GM19467 (cell line): Measurements from ENCODE around the gene RIC3.

Experiments used
- ATAC-seq: cut with Tn5 transposase; IDR thresholded peaks from one replicate; pipeline ENCODE4 v1.9.1; 2021; ENCODE audit warnings: mild to moderate bottlenecking, moderate library complexity; ENCODE audit not compliant: unreplicated experiment

Gene RIC3, protein sequence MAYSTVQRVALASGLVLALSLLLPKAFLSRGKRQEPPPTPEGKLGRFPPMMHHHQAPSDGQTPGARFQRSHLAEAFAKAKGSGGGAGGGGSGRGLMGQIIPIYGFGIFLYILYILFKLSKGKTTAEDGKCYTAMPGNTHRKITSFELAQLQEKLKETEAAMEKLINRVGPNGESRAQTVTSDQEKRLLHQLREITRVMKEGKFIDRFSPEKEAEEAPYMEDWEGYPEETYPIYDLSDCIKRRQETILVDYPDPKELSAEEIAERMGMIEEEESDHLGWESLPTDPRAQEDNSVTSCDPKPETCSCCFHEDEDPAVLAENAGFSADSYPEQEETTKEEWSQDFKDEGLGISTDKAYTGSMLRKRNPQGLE

DNA sequence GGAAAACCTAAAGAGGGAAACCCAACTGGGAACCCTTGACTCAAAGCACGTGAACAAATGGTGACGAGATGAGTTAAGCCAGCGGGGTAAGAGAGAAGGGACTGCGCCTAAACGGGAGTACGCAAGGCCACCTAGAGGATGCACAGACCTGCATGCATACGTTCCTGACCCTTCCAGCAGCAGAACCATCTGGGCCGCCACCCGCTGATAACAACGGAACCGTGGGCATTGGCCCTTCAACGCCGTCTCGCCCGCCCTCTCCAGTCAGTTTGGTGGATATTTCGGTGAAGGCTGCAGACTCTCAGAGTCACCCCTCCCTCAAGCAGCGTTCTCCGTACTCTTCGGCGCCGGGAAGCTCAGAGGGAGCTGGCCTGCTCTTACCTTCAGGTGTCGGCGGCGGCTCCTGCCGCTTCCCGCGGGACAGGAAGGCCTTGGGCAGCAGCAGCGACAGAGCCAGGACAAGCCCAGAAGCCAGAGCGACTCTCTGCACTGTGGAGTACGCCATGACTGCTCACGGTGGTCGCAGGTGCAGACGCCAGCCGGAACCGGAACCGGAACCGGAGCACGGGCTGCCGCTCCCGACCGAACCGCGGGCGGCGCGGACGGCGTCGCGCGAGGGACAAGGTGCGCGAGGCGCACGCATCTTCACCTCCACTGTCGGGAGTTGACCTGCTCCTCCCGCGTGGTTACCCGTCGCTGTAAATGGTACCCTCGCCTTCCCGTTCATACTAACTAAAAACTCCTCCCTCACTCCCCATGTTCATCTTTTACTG lies at the start of gene RIC3:
TSS of gene RIC3 (minus strand) at position 541 of the 773 bp plus-strand sequence. CDS start at position 505, 36 bp downstream.
- no peak for ATAC-seq

DNA sequence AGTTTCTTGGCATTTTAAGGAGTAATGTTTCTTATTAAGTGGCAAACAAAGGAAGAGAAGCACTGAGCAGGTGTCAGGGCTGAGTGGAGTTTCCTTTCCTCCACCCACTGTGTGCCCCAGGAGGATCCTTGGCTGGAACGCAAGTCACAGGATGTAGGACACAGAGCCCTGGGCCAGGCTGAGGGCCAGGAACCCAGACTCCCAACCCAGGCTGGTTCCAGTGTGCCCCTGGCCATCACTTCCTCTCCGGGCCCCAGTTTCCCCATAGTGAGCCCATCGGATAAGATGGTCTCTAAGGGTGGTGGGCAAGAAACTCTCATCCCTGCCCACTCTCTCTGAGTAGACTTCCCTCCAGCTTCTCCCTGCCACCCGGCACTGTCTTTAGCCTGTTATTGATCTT lies 49.6 kb upstream of the RIC3 start:
- no peak for ATAC-seq

DNA sequence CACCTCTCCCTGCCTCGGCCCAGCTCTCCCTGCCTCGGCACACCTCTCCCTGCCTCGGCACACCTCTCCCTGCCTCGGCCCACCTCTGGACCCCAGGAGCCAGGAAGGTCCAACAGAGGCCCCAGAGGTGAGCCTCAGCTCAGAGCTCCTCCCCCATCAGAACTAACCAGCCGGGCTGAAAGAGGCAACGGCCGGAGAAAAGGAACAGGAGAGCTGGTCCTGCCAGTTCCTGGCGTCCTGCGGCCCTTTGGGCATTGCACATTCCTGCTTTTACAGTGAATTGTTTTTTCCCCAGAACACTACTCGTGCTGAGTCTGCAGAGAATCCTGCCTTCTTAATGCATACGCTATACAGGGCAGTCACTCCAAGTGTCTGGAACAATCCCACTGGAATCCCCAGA lies 49.1 kb upstream of the RIC3 start:
- ATAC-seq: no peak

DNA sequence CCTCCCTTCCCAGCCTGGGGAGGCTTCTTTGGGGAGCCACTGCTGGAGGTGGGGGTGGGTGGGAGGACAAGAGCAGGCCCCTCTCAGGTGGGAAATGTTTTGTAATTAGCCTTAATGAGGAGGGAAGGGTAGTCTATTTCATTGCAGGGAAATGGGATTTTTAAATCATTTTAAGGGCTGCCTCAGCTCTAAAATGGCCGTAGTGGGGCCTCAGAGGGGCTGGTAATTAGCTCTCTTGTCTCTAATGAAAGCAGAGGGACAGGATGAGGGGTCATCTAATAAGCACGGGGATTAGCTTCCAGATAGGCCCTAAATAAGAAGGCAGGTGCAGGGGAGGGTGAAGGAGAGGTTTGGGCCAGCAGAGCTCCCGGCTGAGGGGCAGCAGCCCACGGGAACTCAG lies 48.3 kb upstream of the RIC3 start:
- no peak for ATAC-seq

DNA sequence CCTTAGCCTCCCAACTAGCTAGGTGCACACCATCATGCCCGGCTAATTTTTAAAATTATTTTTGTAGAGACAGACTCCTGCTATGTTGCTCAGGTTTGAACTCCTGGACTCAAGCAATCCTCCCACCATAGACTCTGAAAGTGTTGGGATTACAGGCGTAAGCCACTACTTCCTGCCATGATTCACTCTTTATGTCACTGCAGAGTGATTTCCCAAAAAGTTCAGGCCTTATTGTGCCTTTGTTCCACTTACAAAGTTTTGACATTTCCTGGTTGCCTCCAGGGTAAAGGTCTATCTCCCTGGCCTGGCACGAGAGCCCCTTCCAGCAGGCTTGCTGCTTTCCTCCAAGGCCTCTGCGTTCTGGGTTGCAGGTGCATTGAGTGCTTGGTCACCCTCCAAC lies 44.6 kb upstream of the RIC3 start:
- ATAC-seq: no peak

DNA sequence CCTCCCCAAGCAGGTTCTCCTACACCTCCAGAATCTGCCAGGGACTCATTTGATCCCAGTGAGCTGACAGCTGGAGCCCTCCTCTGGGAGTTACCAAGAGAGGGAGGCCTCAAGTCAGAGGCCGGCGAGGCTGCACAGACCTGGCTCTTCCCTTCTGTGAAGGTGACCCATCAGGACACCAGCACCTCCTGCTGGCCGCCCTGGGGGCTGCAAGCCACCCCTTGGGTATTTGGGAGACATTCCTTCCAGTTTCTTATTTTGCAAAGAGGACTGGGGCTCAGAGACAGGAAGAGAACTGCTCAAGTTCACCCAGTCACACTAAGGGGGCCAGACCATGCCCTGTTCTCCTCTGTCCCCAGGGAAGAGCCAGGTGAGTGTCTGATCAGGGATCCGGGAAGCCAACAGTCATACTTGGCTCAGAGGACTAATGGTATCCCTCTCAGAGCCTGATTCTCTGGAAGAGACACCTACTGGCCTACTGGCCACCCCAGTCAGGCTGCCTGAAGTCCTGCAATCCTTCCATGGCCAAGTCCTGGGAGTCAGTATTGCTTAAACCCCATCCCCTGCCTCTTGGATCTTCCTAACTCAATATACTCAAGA lies 40.5 kb upstream of the RIC3 start:
- ATAC-seq: no peak

DNA sequence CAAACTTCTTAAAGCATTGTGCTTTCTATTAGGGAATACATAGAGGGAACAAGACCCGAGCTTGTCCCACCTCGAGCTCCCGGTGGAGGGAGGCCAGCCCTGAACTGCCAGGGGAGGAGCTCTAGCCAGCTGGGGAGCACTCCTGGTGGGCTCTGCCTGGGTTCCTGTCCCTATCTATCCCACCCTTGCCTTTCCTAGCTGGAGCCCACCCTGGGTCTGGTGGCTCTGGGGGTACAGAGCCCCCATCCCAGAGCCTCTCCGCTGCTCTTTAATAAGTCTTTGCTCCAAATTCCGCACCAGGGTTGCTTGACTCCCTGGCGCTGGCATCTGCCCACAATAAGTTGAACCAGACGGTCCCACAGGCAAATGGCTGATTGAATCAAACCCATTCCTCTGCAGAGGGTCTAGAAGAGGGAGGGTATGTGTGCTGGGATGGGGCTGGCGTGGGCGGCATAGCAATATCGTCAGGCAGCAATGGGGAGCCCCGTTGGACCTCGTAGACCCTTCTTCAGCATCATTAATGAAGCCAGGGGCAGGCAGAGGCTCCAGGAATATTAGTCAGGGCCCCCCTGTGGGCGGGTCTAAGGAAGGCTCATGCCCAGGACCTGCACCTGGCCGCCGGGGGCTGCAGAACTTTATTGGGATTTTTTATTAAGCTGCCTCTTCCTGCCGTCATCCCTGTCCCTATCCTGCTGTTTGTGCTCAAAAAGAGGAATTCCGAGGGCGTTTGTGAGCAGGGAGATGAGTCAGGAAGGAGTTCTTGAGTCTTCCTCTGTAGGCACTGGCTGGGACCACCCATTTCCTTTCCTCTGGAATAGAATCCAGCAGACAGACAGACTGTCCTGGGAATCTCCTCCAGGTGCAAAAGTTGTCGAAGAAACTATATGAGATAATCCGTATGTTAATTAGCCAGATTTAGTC lies 38.5 kb upstream of the RIC3 start:
- ATAC-seq: no peak

DNA sequence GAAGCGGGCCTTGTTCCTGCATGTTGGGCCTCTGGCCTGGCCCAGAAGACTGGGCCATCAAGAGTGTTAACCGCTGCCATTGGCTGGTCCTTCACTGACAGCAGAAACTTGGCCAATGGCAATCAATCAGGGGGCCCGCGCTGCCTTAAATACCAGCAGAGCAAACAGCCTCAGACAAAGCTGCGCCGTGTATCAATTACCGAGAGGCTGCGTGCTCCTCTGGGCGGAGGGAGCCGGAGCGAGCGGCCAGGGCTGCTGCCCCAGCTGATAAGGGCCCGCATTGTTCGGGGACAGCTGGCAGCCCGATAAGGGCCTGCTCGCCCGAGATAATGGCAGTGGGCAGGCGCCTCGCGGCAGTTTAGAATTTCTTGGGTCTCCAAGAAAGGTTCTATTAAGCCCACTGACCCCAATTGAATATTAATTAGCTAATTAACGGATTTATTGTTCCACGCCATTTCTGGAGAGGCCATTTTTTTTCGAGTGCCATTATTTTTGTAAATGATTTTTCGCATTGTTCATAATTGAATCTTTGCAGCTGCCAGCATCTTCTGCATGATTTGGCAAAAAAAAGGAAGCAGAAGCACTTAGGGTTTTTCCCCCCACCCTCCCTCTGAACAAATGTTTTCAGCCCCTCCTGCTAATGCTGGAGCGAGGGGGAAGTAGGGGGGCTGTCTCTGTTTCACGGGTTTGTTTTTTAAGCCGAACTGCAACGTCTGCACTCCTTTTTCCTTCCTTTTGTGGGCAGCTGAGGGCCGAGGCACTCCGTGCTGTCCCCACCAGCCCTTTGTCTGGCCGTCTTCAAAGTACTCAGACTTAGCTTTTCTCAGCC lies 37.6 kb upstream of the RIC3 start:
- ATAC-seq: no peak

DNA sequence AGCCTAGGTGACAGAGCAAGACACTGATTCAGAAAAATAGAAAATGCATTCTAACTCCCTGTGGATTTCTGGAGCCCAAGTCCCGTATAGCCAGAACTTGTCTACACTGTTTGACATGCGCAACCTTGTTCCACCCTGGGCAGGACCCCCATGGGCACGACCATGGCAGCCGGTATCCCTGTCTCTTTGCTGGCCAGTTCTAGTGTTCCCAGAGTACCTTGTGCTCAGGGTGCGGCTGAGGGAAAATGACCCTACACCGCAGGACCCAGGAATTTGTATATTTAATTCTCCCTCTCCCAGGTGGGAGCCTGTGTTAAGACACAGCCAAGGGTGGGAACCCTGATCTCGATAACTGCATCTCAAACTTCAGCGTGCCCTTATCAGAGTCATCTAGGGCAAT lies 36.7 kb upstream of the RIC3 start:
- no peak for ATAC-seq

DNA sequence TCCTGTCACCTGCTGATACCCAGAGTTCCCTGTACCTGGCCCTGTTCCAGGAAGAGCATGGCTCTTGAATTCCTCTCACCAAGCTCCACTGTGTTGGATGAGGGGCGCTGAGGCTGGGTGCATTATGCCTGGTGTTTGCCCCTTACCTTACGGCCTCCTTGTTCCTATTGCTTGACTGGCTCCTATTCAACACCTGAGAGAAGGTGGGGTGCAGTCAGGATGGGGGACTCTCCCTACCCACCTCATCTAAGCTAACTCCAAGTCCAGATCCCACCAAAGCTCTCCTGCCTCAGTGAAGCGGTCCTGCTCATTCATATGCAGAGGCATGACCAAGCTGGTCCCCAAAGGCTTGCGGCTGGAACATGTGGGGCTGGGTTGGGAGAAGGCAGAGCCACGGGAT lies 35.8 kb upstream of the RIC3 start:
- no peak for ATAC-seq

DNA sequence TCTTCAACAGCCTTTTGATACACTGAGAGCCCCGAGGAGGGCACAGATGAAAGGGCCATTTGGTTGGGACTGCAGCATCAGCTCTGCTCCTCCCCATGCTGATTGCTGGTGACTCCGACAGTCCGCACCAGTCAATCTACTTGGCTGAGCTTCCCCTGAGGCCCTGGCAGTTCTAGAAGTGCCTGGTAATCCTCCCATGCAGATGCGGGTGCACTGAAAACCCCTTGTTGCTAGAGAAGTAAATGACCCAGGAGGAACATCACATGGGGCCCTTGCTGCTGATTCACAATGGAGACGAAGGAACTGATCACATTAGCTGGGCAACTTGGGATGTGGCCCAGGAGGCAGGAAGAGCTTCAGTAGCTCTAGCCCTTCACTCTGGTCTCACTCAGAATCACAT lies 35.2 kb upstream of the RIC3 start:
- ATAC-seq: no peak

DNA sequence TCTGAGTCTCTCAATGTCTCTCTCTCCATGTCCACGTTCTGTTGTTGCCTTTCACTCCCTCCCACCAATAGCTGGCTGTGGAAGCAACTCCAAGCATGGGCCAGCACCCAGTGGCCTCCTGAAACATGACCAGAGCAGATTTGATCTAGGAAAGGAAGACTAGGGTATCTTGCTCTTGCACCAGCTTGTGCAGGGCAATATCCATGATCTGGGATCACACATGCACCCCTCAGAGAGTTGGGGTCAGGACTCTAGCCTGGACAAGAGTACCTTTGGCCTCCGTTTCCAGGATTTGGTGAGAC lies 34.5 kb upstream of the RIC3 start:
- ATAC-seq: no peak

DNA sequence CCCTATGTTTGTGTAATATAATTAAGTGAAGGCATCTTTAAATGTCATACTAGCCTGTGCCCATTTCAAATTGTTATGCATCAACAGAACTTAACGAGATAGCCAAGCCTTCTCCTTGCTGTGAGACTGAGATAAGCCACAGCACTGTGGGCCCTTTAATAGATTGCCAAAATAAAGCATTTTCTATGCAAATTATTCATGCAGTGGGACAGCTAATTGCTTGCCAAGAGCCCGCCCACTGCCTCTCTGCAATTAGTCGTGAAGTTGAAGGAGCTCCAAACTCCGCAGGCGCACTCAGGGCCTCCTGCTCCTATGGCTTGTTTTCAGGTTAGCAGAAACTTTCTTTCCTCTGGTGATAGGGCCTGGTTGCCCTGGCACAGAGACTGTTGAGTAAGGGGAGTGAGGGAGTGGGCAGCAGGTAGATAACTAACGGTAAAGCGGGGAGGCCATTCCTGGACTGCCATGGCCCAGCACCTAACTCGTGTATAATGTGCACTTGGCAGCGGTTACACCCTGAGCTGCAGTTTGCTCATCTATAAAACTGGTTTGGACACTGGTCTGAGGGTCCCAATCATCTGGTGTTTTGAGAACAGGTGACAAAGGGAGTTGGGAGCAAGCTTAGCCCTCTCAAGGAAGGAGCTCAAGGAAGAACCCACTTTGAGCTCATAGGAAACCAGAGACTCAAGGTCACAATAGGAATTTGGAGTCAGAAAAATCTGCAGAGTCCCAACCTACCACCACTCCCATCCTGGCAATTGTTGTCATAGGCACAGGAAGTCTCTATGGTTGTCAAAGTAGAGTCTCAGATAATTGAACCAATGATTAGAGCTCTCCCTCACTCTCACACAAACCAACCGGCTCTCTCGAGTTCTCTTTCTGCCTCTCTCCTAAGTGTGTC lies 33.9 kb upstream of the RIC3 start:
- no peak for ATAC-seq

DNA sequence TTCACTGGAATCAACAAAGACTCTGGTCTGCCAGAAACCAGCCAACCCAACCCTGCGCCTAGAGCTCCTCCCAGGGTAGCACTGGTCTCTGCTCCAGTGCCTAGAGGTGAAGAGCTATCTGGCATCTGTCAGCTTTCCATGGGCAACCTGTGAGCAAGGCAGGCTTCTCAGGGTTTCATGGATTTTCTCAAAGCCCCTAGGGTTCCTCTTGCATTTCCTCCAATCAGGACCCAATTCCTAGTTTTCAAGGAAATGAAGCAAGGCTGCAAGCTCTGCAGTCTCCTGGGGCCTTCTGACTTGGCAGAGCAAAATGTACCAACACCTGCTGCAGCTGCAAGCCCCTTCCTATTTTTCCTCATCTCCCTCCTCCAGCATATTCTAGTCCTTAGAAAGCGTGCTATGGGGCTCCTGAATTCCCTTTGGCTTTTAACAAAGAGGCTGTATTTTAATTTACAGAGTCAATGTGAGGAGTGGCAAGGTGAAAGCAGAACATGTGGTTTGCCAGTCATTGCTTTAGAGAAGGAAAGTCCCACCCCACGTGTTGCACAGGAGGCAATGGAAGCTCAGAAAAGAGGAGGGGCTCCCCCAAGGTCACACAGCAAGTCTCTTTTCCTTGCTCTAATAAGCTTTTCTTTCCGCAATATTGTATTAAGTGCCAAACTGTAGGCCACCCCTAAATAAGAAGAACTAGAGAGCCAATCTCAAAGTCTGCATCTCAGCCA lies 33.0 kb upstream of the RIC3 start:
- ATAC-seq: no peak

DNA sequence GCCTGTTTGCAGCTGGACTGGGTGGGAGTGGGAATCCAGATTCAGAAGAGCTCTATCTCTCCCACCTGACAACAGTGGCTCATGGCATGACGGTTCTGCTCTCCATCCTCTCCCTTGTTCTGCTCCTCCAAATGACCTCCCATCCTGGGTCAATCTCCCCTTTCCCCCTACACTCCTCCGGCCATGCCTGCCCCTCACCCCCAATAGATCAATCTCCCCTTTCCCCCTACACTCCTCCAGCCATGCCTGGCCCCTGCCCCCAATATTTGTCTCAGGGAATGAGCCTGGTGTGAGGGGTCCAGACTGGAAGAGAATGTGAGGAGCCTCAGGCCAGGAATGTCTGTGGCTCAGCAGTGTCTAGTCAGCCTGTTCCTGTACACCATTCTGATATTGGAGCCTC lies 30.9 kb upstream of the RIC3 start:
- no peak for ATAC-seq

DNA sequence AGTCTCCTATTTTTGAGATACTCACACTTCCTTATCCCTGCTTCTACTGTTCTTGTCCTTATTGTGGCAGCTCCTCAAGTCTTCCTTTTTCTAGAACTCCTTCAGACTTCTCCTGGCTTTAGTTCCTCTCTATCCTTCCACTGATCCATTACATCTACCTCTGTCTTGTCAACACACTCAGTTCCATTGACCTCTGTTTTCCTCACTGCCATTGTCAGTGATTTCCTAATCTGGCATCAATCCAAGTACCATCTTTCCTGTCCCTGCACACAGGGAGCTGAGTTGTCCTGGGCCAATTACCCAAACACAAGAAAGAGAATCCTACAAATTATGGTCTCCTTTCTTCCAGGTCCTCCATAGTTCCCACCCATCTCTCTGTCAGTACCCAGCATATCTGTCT lies 27.9 kb upstream of the RIC3 start:
- ATAC-seq: no peak

DNA sequence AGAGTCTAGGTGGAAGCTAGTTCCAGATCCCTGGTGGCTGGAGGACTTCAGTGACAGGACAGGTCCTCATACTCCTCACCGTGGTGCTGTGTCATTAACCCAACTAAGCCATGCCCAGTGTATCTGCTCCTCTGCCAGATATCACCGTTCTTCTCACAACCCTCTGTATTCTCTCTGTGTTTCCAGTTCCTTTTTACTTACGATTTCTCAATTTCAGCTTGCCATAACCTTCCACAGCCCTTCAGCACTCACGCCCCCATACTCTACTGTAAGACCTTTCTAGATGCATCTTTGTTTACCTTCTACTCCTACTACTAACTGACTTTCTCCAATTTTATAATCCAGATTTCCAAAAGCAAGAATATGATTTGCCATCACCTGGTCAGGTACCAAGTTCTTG lies 26.1 kb upstream of the RIC3 start:
- ATAC-seq: no peak

DNA sequence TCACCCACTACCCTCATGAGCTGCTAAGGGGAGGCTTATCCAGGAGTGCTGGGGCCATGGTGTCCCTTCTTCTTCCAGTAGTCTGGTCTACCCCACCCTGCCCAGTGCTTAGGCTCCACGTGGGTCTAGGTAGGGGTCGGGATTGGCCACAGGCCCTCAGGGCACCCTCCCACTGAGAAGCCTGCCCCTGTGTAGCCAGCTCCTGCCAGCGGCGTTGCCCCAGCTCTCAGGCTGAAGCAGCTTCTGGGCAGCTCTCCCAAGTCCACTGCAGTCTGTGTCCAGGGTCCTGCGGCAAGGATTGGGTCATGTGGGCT lies 24.0 kb upstream of the RIC3 start:
- no peak for ATAC-seq
